GM19372 (cell line): ENCODE data around the gene VPS37B.
A peak's percentile ranks its signal among the peaks of the same experiment; 100 is the strongest.

Source experiments
- ATAC-seq: cut with Tn5 transposase; IDR thresholded peaks from one replicate; pipeline ENCODE4 v1.9.1; 2021; ENCODE audit warnings: mild to moderate bottlenecking, low read depth, moderate library complexity; ENCODE audit not compliant: unreplicated experiment

Gene VPS37B

GRCh38 chr12:122842505-122843405 lies 53.2 kb downstream of the VPS37B start:
- no peak for ATAC-seq

- ATAC-seq: no peak
Measured at GRCh38 chr12:122841544-122842321, 54.2 kb downstream of the VPS37B start.

- ATAC-seq: no peak
Measured at GRCh38 chr12:122840580-122841513, 55.1 kb downstream of the VPS37B start.

- no peak for ATAC-seq
Measured at GRCh38 chr12:122839907-122840554, 55.9 kb downstream of the VPS37B start.

- no peak for ATAC-seq
Measured at GRCh38 chr12:122838841-122839240, 57.1 kb downstream of the VPS37B start.

GRCh38 chr12:122837306-122838265 lies 58.3 kb downstream of the VPS37B start:
- ATAC-seq: no peak

- peak; percentile 48 for ATAC-seq
Measured at GRCh38 chr12:122836027-122836921, 59.6 kb downstream of the VPS37B start.

GRCh38 chr12:122835750-122836026 lies 60.2 kb downstream of the VPS37B start:
- ATAC-seq: peak; percentile 31

GRCh38 chr12:122834921-122835749 lies 60.8 kb downstream of the VPS37B start, which contains the start of gene HIP1R:
HIP1R (plus strand) TSS chr12:122835457; CDS start chr12:122835551, 94 bp downstream.
- ATAC-seq: peak; percentile 53

- no peak for ATAC-seq
Measured at GRCh38 chr12:122834104-122834920, 61.6 kb downstream of the VPS37B start.

GRCh38 chr12:122830517-122831214 lies 65.3 kb downstream of the VPS37B start:
- ATAC-seq: no peak

- no peak for ATAC-seq
Measured at GRCh38 chr12:122827258-122827657, 68.7 kb downstream of the VPS37B start.

GRCh38 chr12:122825773-122826724 lies 69.9 kb downstream of the VPS37B start:
- no peak for ATAC-seq

- no peak for ATAC-seq
Measured at GRCh38 chr12:122823429-122823828, 72.5 kb downstream of the VPS37B start.
